ENCODE results near the gene PARD6A.

PARD6A gene

DNA sequence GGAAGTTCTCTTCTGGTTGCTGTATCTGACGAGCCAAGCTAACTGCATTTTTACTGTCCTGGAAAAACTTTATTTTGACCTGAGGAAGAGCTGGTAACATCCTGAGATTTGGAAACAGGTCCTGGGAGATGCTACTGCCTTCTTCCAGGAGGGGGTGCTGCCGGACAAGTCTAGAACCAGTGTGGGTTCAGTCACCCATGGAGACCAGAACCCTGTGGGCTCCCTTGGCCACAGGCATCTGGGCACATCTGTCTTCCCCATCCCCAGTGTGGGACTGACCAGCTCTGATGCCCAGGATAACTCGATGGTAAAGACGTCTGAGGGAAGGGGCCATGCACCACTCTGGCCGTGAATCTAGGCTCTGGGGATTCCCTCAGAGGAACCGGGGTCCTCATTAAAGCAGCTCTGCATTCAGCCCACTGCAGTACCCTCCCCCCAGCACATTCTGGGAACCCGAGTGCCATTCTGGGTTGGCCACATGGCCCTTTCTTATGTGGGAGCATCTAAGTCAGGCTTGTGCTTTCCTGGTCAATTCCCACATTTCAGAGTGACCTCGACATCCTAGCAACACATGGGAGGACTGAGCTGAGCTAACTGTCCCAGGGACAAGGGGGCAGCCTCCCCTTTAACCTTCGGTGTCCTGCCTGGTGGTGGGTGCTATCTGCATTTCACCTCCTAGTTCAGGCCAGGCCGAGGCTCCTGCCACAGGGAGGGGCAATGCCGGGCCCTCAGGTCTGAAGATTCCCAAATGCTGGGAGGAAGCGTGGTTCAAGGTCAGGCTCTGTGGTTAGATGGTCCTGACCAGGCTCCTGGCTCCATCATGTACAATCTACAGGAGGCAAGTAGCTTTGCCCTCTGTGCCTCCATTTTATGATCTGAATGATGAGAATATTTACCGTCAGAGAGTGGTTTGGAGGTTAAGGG is 12.2 kb downstream of the PARD6A start:
- H3K4me1 ChIP-seq (ENCODE audit: insufficient read depth, low read length, poor library complexity, severe bottlenecking), result peaks cover 7% of the 10 kb centered on the region

DNA sequence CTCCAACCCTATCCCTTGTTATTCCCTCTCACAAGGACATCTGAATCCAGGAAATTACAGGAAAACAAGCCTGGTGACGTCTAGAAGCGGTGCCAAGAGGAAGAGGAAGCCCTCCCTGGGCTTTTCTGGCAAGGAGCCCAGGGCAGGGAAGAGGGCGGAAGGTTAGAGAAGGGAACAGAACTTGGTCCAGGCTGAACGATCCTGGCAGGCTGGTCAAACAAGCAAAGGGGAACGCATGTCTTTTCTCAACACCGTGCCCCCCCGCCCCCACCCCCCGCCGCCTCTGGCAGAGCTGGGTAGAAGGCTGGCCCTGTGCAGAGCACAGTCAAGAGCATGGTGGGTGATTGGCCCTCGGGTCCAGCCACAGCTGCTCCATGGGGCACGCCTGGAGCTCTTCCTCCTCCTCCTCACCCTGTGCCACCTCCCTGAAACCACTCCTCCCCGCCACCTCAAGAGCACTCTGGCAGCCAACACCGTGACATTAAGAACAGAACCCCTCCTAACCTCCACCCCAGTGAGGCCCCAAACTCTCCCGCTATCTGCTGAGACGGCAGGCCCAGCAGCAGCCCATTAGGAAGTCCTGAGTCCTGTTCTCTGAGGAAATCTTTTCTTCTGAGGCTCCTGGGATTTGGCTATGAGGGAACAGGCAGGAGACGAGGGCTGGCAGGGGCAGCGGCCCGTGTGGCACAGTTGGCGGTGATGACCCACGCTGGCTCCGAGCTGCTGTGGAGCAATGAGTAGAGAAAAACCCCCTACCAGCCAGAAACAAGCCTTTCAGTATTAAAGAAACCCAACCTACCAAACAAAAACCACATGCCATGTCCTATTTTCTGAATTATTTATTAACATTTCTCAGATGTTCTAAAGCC is 13.2 kb downstream of the PARD6A start:
- Histone ChIP-seq H3K9ac (ENCODE audit: low read depth, low read length, poor library complexity, severe bottlenecking) (no peak overlapping the region), H3K79me2 (ENCODE audit: insufficient read depth, low read length) (no peaks in the 10 kb centered on the region), H3K9me2 (replicated peaks; ENCODE audit: low read depth, low read length) (no peaks in the 10 kb centered on the region), H4K20me1 (ENCODE audit: insufficient read depth, low read length, poor library complexity, severe bottlenecking) (no peaks in the 10 kb centered on the region), H3K4me3 (ENCODE audit: low read length, poor library complexity, severe bottlenecking) (no peak overlapping the region), H3K4me2 (ENCODE audit: low read depth, low read length, poor library complexity, severe bottlenecking) (no peak overlapping the region), H3K27me3 (ENCODE audit: insufficient read depth, low read length, poor library complexity, severe bottlenecking) (no peaks in the 10 kb centered on the region), H3K36me3 (ENCODE audit: insufficient read depth, low read length) (no peaks in the 10 kb centered on the region; the same call in 1 of the 2 replicates), H2AFZ (ENCODE audit: low read length) (no peak overlapping the region), H3K4me1 (ENCODE audit: insufficient read depth, low read length, poor library complexity, severe bottlenecking) (no peaks in the 10 kb centered on the region), H3K9me3 (ENCODE audit: insufficient read depth, low read depth, low read length) (no peaks in the 10 kb centered on the region), H3F3A (ENCODE audit: low read depth) (no peaks in the 10 kb centered on the region)
- no peak for TF ChIP-seq CTCF (conservative IDR thresholded peaks at IDR 0.05; ENCODE audit: low read length)
- TF ChIP-seq EZH2phosphoT487 (IDR thresholded peaks at IDR 0.05; ENCODE audit: borderline replicate concordance), result no peak

More for the DNA sequence above, 12.2 kb downstream of the PARD6A start:
- H3K4me3 ChIP-seq (ENCODE audit: low read length, poor library complexity, severe bottlenecking), result no peak overlapping the region
- no peaks in the 10 kb centered on the region; the same call in 1 of the 2 replicates for H3K36me3 ChIP-seq (ENCODE audit: insufficient read depth, low read length)
- no peaks in the 10 kb centered on the region for H4K20me1 ChIP-seq (ENCODE audit: insufficient read depth, low read length, poor library complexity, severe bottlenecking)
- no peak overlapping the region for H3K9ac ChIP-seq (ENCODE audit: low read depth, low read length, poor library complexity, severe bottlenecking)
- H3K79me2 ChIP-seq (ENCODE audit: insufficient read depth, low read length), result no peaks in the 10 kb centered on the region
- H3K9me2 ChIP-seq (replicated peaks; ENCODE audit: low read depth, low read length), result no peaks in the 10 kb centered on the region
- no peaks in the 10 kb centered on the region for H3F3A ChIP-seq (ENCODE audit: low read depth)
- no peak for TF ChIP-seq EZH2phosphoT487 (IDR thresholded peaks at IDR 0.05; ENCODE audit: borderline replicate concordance)
- peak; percentile 87 for TF ChIP-seq CTCF (conservative IDR thresholded peaks at IDR 0.05; ENCODE audit: low read length)
- H3K4me2 ChIP-seq (ENCODE audit: low read depth, low read length, poor library complexity, severe bottlenecking), result no peak overlapping the region
- H2AFZ ChIP-seq (ENCODE audit: low read length), result no peak overlapping the region
- H3K9me3 ChIP-seq (ENCODE audit: insufficient read depth, low read depth, low read length), result no peaks in the 10 kb centered on the region
- H3K27me3 ChIP-seq (ENCODE audit: insufficient read depth, low read length, poor library complexity, severe bottlenecking), result no peaks in the 10 kb centered on the region

DNA sequence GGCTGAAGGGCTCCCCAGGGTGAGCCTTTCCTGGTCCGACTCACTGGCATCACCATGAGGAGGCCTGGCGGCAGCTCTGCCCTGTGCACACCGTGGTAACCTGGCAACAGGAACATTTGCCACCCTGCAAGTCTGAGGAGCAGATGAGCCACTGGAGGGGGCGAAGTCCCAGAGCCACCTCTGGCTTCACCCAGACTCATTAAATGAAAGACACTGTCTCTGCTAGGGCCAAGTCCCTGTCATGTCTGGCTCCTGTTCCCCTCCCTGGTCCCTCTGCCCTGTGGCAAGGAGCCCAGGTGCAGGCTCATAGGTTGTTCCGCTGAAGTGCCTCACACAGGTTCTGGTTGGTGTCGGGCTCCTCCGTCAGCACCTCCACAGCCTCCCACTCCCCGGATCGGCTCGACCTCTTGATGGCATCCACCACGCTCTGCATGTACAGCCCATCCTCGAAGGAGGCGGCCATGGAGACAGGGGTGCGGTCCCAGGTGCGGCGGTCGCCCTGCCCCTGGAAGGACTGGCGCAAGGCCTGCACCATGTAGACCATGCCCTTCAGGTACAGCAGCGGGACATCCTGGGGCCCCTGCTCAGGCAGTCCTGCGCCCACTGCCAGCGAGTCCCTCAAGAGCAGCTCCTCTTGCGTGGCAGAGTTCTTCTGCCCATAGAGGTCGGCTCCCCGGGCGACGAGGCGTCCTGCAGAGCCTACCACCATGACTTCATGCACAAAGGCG is 14.3 kb downstream of the PARD6A start:
- Histone ChIP-seq H3K36me3 (ENCODE audit: insufficient read depth, low read length) (no peaks in the 10 kb centered on the region; the same call in 1 of the 2 replicates), H3K4me2 (ENCODE audit: low read depth, low read length, poor library complexity, severe bottlenecking) (no peak overlapping the region), H3F3A (ENCODE audit: low read depth) (no peaks in the 10 kb centered on the region), H3K9me3 (ENCODE audit: insufficient read depth, low read depth, low read length) (no peaks in the 10 kb centered on the region), H3K9ac (ENCODE audit: low read depth, low read length, poor library complexity, severe bottlenecking) (no peak overlapping the region), H3K27me3 (ENCODE audit: insufficient read depth, low read length, poor library complexity, severe bottlenecking) (no peaks in the 10 kb centered on the region), H3K9me2 (replicated peaks; ENCODE audit: low read depth, low read length) (no peaks in the 10 kb centered on the region), H2AFZ (ENCODE audit: low read length) (no peak overlapping the region), H4K20me1 (ENCODE audit: insufficient read depth, low read length, poor library complexity, severe bottlenecking) (no peaks in the 10 kb centered on the region), H3K79me2 (ENCODE audit: insufficient read depth, low read length) (no peaks in the 10 kb centered on the region), H3K4me3 (ENCODE audit: low read length, poor library complexity, severe bottlenecking) (no peak overlapping the region), H3K4me1 (ENCODE audit: insufficient read depth, low read length, poor library complexity, severe bottlenecking) (no peaks in the 10 kb centered on the region)
- TF ChIP-seq CTCF (conservative IDR thresholded peaks at IDR 0.05; ENCODE audit: low read length) (no peak), EZH2phosphoT487 (IDR thresholded peaks at IDR 0.05; ENCODE audit: borderline replicate concordance) (no peak)

All from Loucy (cell line).